WTC11 (cell line): ENCODE measurements around the gene SMNDC1. TPM values are rescaled to one million over a fixed set of nuclear protein-coding genes. Genes with fewer than 3 reads are reported as not detected.

Source experiments
- ATAC-seq: fragments of 200-7000 bp; cut with Tn5 transposase; 2 replicates; pipeline ENCODE4 v1.10.0; 2021; ENCODE audit warnings: mild to moderate bottlenecking, moderate library complexity
- CTCF ChIA-PET: fragments of 300-600 bp; sonication (Branson Sonifier 250); formaldehyde crosslinking; loops from one replicate; lab custom pipeline; 2021; ENCODE audit warnings: antibody characterized with exemption; lab: Charles Lee
- POLR2A ChIA-PET: fragments of 350-600 bp; sonication (Branson Sonifier 250); formaldehyde crosslinking; loops from one replicate; lab custom pipeline; 2021; ENCODE audit warnings: antibody characterized with exemption; lab: Charles Lee
- DNase-seq: peaks from one replicate; pipeline ENCODE4 v3.0.0; 2021; ENCODE audit warnings: low spot score
- H3K27ac Mint-ChIP-seq: 2 replicates; pipeline ENCODE4 v1.8.0; 2021; ENCODE audit warnings: mixed read lengths
- H3K27me3 Mint-ChIP-seq: 2 replicates; pipeline ENCODE4 v1.8.0; 2021; ENCODE audit warnings: low read depth, mild to moderate bottlenecking, moderate library complexity, mixed read lengths
- H3K36me3 Mint-ChIP-seq: 2 replicates; pipeline ENCODE4 v1.8.0; 2021; ENCODE audit warnings: mixed read lengths
- H3K4me1 Mint-ChIP-seq: 2 replicates; pipeline ENCODE4 v1.8.0; 2022; ENCODE audit warnings: mixed read lengths
- H3K4me3 Mint-ChIP-seq: 2 replicates; pipeline ENCODE4 v1.8.0; 2021; ENCODE audit warnings: mild to moderate bottlenecking, moderate library complexity, mixed read lengths
- H3K9me3 Mint-ChIP-seq: 2 replicates; pipeline ENCODE4 v1.8.0; 2021; ENCODE audit warnings: mixed read lengths
- ATF2 ChIP-seq: sonication (generic); formaldehyde crosslinking; IDR thresholded peaks from 2 replicates; pipeline ENCODE4 v1.8.1; 2022; ENCODE audit warnings: low read depth, missing genetic modification reagents, borderline replicate concordance
- ATF3 ChIP-seq: sonication (generic); formaldehyde crosslinking; conservative IDR thresholded peaks from 2 replicates; pipeline ENCODE4 v1.8.1; 2022; ENCODE audit warnings: mild to moderate bottlenecking, missing genetic modification reagents
- CREB1 ChIP-seq: sonication (generic); formaldehyde crosslinking; IDR thresholded peaks from 2 replicates; pipeline ENCODE4 v1.8.0; 2023; ENCODE audit warnings: mild to moderate bottlenecking, missing genetic modification reagents
- ESRRA ChIP-seq: sonication (generic); formaldehyde crosslinking; IDR thresholded peaks from 2 replicates; pipeline ENCODE4 v1.8.1; 2022; ENCODE audit warnings: mild to moderate bottlenecking, missing genetic modification reagents, borderline replicate concordance
- FOXK1 ChIP-seq: sonication (generic); formaldehyde crosslinking; IDR thresholded peaks from 2 replicates; pipeline ENCODE4 v1.8.0; 2022; ENCODE audit warnings: mild to moderate bottlenecking, moderate library complexity, missing genetic modification reagents
- FOXP4 ChIP-seq: sonication (generic); formaldehyde crosslinking; IDR thresholded peaks from 2 replicates; pipeline ENCODE4 v1.8.0; 2022; ENCODE audit warnings: mild to moderate bottlenecking, missing genetic modification reagents
- MYBL2 ChIP-seq: sonication (generic); formaldehyde crosslinking; IDR thresholded peaks from 2 replicates; pipeline ENCODE4 v1.8.1; 2023; ENCODE audit warnings: mild to moderate bottlenecking, moderate library complexity, missing genetic modification reagents
- NFATC4 ChIP-seq: fragments of 250-450 bp; sonication (Bioruptor Pico); IDR thresholded peaks from 2 replicates; pipeline ENCODE4 v1.9.0; 2021; ENCODE audit warnings: mild to moderate bottlenecking
- NFYB ChIP-seq: sonication (generic); formaldehyde crosslinking; conservative IDR thresholded peaks from 2 replicates; pipeline ENCODE4 v1.8.0; 2022; ENCODE audit warnings: low read depth, missing genetic modification reagents
- NR3C1 ChIP-seq: sonication (generic); formaldehyde crosslinking; conservative IDR thresholded peaks from 2 replicates; pipeline ENCODE4 v1.8.1; 2023; ENCODE audit warnings: low read depth, mild to moderate bottlenecking, missing genetic modification reagents
- PREB ChIP-seq: sonication (generic); formaldehyde crosslinking; IDR thresholded peaks from 2 replicates; pipeline ENCODE4 v1.8.1; 2022; ENCODE audit warnings: mild to moderate bottlenecking, missing genetic modification reagents, moderate library complexity, borderline replicate concordance
- TCF7 ChIP-seq: sonication (generic); formaldehyde crosslinking; IDR thresholded peaks from 2 replicates; pipeline ENCODE4 v1.8.0; 2022; ENCODE audit warnings: mild to moderate bottlenecking, low read depth, missing genetic modification reagents, moderate library complexity
- TEAD4 ChIP-seq: sonication (generic); formaldehyde crosslinking; IDR thresholded peaks from 2 replicates; pipeline ENCODE4 v1.8.0; 2022; ENCODE audit warnings: mild to moderate bottlenecking, missing genetic modification reagents
- USF1 ChIP-seq: sonication (generic); formaldehyde crosslinking; IDR thresholded peaks from 2 replicates; pipeline ENCODE4 v1.8.0; 2022; ENCODE audit warnings: mild to moderate bottlenecking, missing genetic modification reagents
- ZMAT4 ChIP-seq: fragments of 250-450 bp; sonication (Bioruptor Pico); IDR thresholded peaks from 2 replicates; pipeline ENCODE4 v1.9.0; 2021; ENCODE audit warnings: mild to moderate bottlenecking
- ZNF219 ChIP-seq: sonication (generic); formaldehyde crosslinking; IDR thresholded peaks from 2 replicates; pipeline ENCODE4 v1.8.0; 2023; ENCODE audit warnings: missing genetic modification reagents, mild to moderate bottlenecking, borderline replicate concordance
- ZNF423 ChIP-seq: fragments of 250-450 bp; sonication (Bioruptor Pico); IDR thresholded peaks from 2 replicates; pipeline ENCODE4 v2.1.2; 2022; ENCODE audit warnings: mild to moderate bottlenecking, moderate library complexity
- ZNF425 ChIP-seq: fragments of 250-450 bp; sonication (Bioruptor Pico); conservative IDR thresholded peaks from 2 replicates; pipeline ENCODE4 v1.9.0; 2021; ENCODE audit warnings: mild to moderate bottlenecking
- ZNF671 ChIP-seq: fragments of 250-450 bp; sonication (Bioruptor Pico); IDR thresholded peaks from 2 replicates; pipeline ENCODE4 v1.8.0; 2021; ENCODE audit warnings: mild to moderate bottlenecking
- total RNA-seq: library from RNA; stranded (reverse); gene quantifications from 3 replicates; pipeline ENCODE4 v1.2.3, GENCODE V29; 2021

Gene SMNDC1
- total RNA-seq, 1 experiment from 2014 or later: 55.9 TPM

- H3K9me3 Mint-ChIP-seq: no peaks in the 10 kb centered on the region
- ChIA-PET CTCF (interaction anchor here (1.2 kb wide), 1 partner anchor 287 kb away, joined by 4 read pairs; no protein-coding TSS in a partner anchor), POLR2A (no interaction called here)
- no peak overlapping the region for H3K4me3 Mint-ChIP-seq
- ATAC-seq: no peak
- peaks cover 84% of the 10 kb centered on the region for H3K36me3 Mint-ChIP-seq
- no peak for DNase-seq
- TF ChIP-seq ATF3 (CRISPR knock-in tag) (no peak), FOXP4 (CRISPR knock-in tag) (no peak), PREB (CRISPR knock-in tag) (no peak)
- TF ChIP-seq, all 79 proteins: peak for 0
- H3K4me1 Mint-ChIP-seq: peaks cover 13% of the 10 kb centered on the region
- no peaks in the 10 kb centered on the region for H3K27me3 Mint-ChIP-seq
- no peak overlapping the region for H3K27ac Mint-ChIP-seq
These were observed 7.8 kb downstream of the SMNDC1 start for GRCh38 chr10:110296966-110297365.

GRCh38 chr10:110286841-110287240 is 17.9 kb downstream of the SMNDC1 start:
- POLR2A ChIA-PET: no interaction called here
- H3K27me3 Mint-ChIP-seq: no peaks in the 10 kb centered on the region
- ATAC-seq (no peak), DNase-seq (no peak)
- TF ChIP-seq TCF7 (CRISPR knock-in tag) (no peak), ESRRA (CRISPR knock-in tag) (no peak), ZNF671 (CRISPR knock-in tag) (no peak), ZNF425 (CRISPR knock-in tag) (no peak), ZNF219 (no peak), NR3C1 (CRISPR knock-in tag) (no peak), ZNF423 (CRISPR knock-in tag) (no peak), ZMAT4 (no peak), TEAD4 (CRISPR knock-in tag) (no peak), NFATC4 (CRISPR knock-in tag) (no peak), CREB1 (no peak), MYBL2 (CRISPR knock-in tag) (no peak), USF1 (CRISPR knock-in tag) (no peak), ATF2 (CRISPR knock-in tag) (no peak), FOXP4 (CRISPR knock-in tag) (no peak), FOXK1 (CRISPR knock-in tag) (no peak), NFYB (no peak)
- no peaks in the 10 kb centered on the region for H3K9me3 Mint-ChIP-seq
- H3K4me3 Mint-ChIP-seq: no peak overlapping the region
- H3K36me3 Mint-ChIP-seq: peaks cover 15% of the 10 kb centered on the region
- CTCF ChIA-PET: no interaction called here
- H3K4me1 Mint-ChIP-seq: peaks cover 28% of the 10 kb centered on the region
- H3K27ac Mint-ChIP-seq: peak overlapping the region; percentile 46; the same call in 1 of the 2 replicates
